Endothelial cell of umbilical vein (primary cell): ENCODE results near the gene COL9A3. TPM values are rescaled to one million over a fixed set of nuclear protein-coding genes. Genes with fewer than 3 reads are reported as not detected.

ENCODE experiments used
- BruUV-seq: library from RNA; stranded (reverse); fragments of 400-500 nt; replicated peaks from 2 replicates; lab custom pipeline; 2021; lab: Mats Ljungman, UMichigan
- CTCF ChIA-PET: fragments of 300-600, 350-600 bp; sonication (Branson Sonifier 250); formaldehyde crosslinking; loops from one replicate; lab custom pipeline; 2021; ENCODE audit warnings: antibody characterized with exemption, inconsistent platforms; lab: Charles Lee
- POLR2A ChIA-PET: fragments of 300-600, 350-600 bp; sonication (Branson Sonifier 250); formaldehyde crosslinking; loops from one replicate; lab custom pipeline; 2021; ENCODE audit warnings: antibody characterized with exemption, inconsistent platforms; lab: Charles Lee
- DNase-seq: peaks from one replicate; pipeline ENCODE4 v3.0.0-alpha.2; 2011; ENCODE audit warnings: low read depth, low spot score
- FAIRE-seq: peaks from 2 replicates; lab custom pipeline; 2011; peaks lifted over from hg19 to GRCh38; lab: Jason Lieb, UNC
- H2AFZ ChIP-seq: 2 replicates; pipeline ENCODE4 v1.6.0; 2012; ENCODE audit warnings: low read depth, low read length, control low read depth, inconsistent platforms
- H3K27ac ChIP-seq: 2 replicates; pipeline ENCODE4 v1.5.1; 2011; ENCODE audit warnings: low read depth, mild to moderate bottlenecking, control low read depth, low read length, moderate library complexity; ENCODE audit not compliant: insufficient read depth
- H3K27me3 ChIP-seq, 2 experiments: 2 replicates each; pipeline versions ENCODE4 v1.6.0 to v1.6.1; 2011; ENCODE audit warnings: low read length in 2 of 2, mixed read lengths in 1 of 2; ENCODE audit not compliant: control insufficient read depth in 2 of 2, insufficient read depth in 2 of 2
- H3K36me3 ChIP-seq, 2 experiments: 2 replicates in 1 of 2; 3 replicates in 1 of 2; pipeline ENCODE4 v1.5.1; 2011; ENCODE audit warnings: low read length in 2 of 2, mild to moderate bottlenecking in 1 of 2, moderate library complexity in 1 of 2; ENCODE audit not compliant: control insufficient read depth in 2 of 2, insufficient read depth in 2 of 2; ENCODE audit errors: extremely low read depth in 1 of 2
- H3K4me1 ChIP-seq: 3 replicates; pipeline ENCODE4 v1.5.1; 2011; ENCODE audit warnings: mild to moderate bottlenecking, low read length; ENCODE audit not compliant: control insufficient read depth, insufficient read depth; ENCODE audit errors: extremely low read depth
- H3K4me2 ChIP-seq: 2 replicates; pipeline ENCODE4 v1.6.1; 2011; ENCODE audit warnings: low read length, control low read depth, mixed read lengths; ENCODE audit not compliant: insufficient read depth
- H3K4me3 ChIP-seq, 3 experiments: fragments of 200-600 bp in 1 of 3; sonication (generic), shearing (Covaris generic) in 1 of 3; replicated peaks in 1 of 3; 2 replicates each; pipeline ENCODE4 v1.5.1; 2011 to 2016; ENCODE audit warnings: control low read depth in 3 of 3, low read length in 3 of 3, mild to moderate bottlenecking in 2 of 3, inconsistent platforms in 1 of 3, low read depth in 1 of 3, moderate library complexity in 1 of 3; ENCODE audit not compliant: insufficient read depth in 1 of 3
- H3K79me2 ChIP-seq: 2 replicates; pipeline ENCODE4 v1.6.0; 2012; ENCODE audit warnings: low read length, inconsistent platforms; ENCODE audit not compliant: control insufficient read depth, insufficient read depth
- H3K9ac ChIP-seq: replicated peaks from 2 replicates; pipeline ENCODE3; 2011; ENCODE audit warnings: low read length, control low read depth; ENCODE audit not compliant: insufficient read depth; ENCODE audit errors: extremely low read depth
- H3K9me1 ChIP-seq: replicated peaks from 3 replicates; pipeline ENCODE4 v1.6.0; 2011; ENCODE audit warnings: mild to moderate bottlenecking, low read length; ENCODE audit not compliant: control insufficient read depth, insufficient read depth; ENCODE audit errors: extremely low read depth
- H3K9me3 ChIP-seq: replicated peaks from 2 replicates; pipeline ENCODE4 v1.5.1; 2012; ENCODE audit warnings: low read length, inconsistent platforms; ENCODE audit not compliant: control insufficient read depth, insufficient read depth
- H4K20me1 ChIP-seq: replicated peaks from 2 replicates; pipeline ENCODE3; 2011; ENCODE audit warnings: mild to moderate bottlenecking, low read length; ENCODE audit not compliant: control insufficient read depth, insufficient read depth; ENCODE audit errors: extremely low read depth
- EZH2 ChIP-seq: IDR thresholded peaks from 2 replicates; pipeline ENCODE4 v1.6.1; 2012; ENCODE audit warnings: borderline replicate concordance, low read depth, mild to moderate bottlenecking, moderate library complexity, low read length, inconsistent platforms; ENCODE audit not compliant: severe bottlenecking
- FOS ChIP-seq: IDR thresholded peaks from 2 replicates; pipeline ENCODE4 v1.6.1; 2011; ENCODE audit warnings: mild to moderate bottlenecking, low read length, moderate library complexity, borderline replicate concordance; ENCODE audit not compliant: insufficient read depth
- GATA2 ChIP-seq: IDR thresholded peaks from 2 replicates; pipeline ENCODE4 v1.7.0; 2011; ENCODE audit warnings: low read depth, mild to moderate bottlenecking, moderate library complexity, mixed read lengths, low read length; ENCODE audit not compliant: insufficient read length, insufficient read depth
- JUN ChIP-seq: IDR thresholded peaks from 2 replicates; pipeline ENCODE4 v1.6.1; 2011; ENCODE audit warnings: borderline replicate concordance, low read depth; ENCODE audit not compliant: insufficient read length, insufficient read depth
- MYC ChIP-seq: IDR thresholded peaks from one replicate; pipeline ENCODE4 v1.6.1; 2011; ENCODE audit warnings: mild to moderate bottlenecking, low read depth, low read length
- POLR2A ChIP-seq: IDR thresholded peaks from 2 replicates; pipeline ENCODE4 v1.6.1; 2012; ENCODE audit warnings: low read depth, mild to moderate bottlenecking, control low read depth, low read length
- POLR2AphosphoS5 ChIP-seq: IDR thresholded peaks from 2 replicates; pipeline ENCODE4 v1.6.1; 2012; ENCODE audit warnings: low read depth, mild to moderate bottlenecking, control low read depth, low read length, moderate library complexity; ENCODE audit not compliant: insufficient read depth
- dilution Hi-C: fragments of 300-500 bp; cut with MboI; formaldehyde crosslinking; loops from one replicate; pipeline ENCODE4 v1.15.0; 2019; ENCODE audit warnings: low sequenced_read_pairs; ENCODE audit not compliant: extremely low pct_ligation_motif_present
- intact Hi-C: fragments of 100-400 bp; cut with micrococcal nuclease; formaldehyde crosslinking; loops from one replicate; pipeline ENCODE4 v1.10.0; 2022
- polyA plus RNA-seq, 4 experiments: library from polyadenylated mRNA; depleted of rRNA in 3 of 4; stranded (reverse) in 3 of 4; unstranded in 1 of 4; fragments of >200 nt; gene quantifications; 2 replicates each; pipeline versions ENCODE4 v1.2.1 to v1.2.3, GENCODE V29; 2011 to 2012; ENCODE audit warnings: missing spikeins in 1 of 4
- total RNA-seq: library from RNA; stranded (reverse); gene quantifications from 2 replicates; pipeline ENCODE4 v1.2.3, GENCODE V29; 2021
- TF ChIP-seq, protein P1 (sequence below): IDR thresholded peaks from 2 replicates; pipeline ENCODE4 v1.6.1; 2011; ENCODE audit not compliant: insufficient read depth, insufficient read length
- TF ChIP-seq, protein P2 (sequence below), 2 donors: IDR thresholded peaks; 1 replicate in 1 of 2; 2 replicates in 1 of 2; pipeline ENCODE4 v1.5.1; 2011; ENCODE audit warnings: low read length in 2 of 2, mild to moderate bottlenecking in 2 of 2, moderate library complexity in 2 of 2, control low read depth in 1 of 2, inconsistent platforms in 1 of 2, low read depth in 1 of 2; ENCODE audit not compliant: insufficient read depth in 1 of 2; ENCODE audit errors: extremely low read depth in 1 of 2

The COL9A3 gene
- total and polyA plus RNA-seq, 2 donors (not counting 3 experiments of a cell fraction or from before 2014, with no cell fraction given): 0.46 to 0.60 TPM

DNA sequence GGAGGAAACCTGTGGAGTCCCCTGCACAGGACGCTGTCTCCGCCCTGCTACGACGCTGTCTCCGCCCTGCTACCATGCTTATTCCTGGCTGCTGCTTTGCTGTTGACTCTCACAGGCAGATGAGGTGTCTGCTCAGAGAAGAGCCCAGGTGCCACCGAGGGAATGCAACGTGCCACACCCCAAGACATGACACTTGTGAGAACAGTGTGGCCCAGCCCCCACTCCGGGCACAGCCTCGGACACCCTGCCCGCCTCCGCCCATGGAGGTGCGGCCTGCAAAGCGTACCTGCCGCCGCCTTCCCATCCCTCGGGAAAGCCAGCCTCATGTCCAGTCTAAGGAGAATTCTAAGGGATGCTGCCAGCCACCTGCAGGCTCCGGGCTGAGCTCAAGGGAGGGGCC is 36.2 kb upstream of the COL9A3 start:
- no peaks in the 10 kb centered on the region for H3K9me1 ChIP-seq
- dilution Hi-C loops (no loop called here), intact Hi-C loops (no loop called here)
- TF ChIP-seq, protein P1, sequence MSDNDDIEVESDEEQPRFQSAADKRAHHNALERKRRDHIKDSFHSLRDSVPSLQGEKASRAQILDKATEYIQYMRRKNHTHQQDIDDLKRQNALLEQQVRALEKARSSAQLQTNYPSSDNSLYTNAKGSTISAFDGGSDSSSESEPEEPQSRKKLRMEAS: no peak
- TF ChIP-seq JUN (no peak), POLR2A (no peak), MYC (no peak), FOS (no peak), GATA2 (no peak), POLR2AphosphoS5 (no peak), EZH2 (no peak)
- TF ChIP-seq, protein P2, sequence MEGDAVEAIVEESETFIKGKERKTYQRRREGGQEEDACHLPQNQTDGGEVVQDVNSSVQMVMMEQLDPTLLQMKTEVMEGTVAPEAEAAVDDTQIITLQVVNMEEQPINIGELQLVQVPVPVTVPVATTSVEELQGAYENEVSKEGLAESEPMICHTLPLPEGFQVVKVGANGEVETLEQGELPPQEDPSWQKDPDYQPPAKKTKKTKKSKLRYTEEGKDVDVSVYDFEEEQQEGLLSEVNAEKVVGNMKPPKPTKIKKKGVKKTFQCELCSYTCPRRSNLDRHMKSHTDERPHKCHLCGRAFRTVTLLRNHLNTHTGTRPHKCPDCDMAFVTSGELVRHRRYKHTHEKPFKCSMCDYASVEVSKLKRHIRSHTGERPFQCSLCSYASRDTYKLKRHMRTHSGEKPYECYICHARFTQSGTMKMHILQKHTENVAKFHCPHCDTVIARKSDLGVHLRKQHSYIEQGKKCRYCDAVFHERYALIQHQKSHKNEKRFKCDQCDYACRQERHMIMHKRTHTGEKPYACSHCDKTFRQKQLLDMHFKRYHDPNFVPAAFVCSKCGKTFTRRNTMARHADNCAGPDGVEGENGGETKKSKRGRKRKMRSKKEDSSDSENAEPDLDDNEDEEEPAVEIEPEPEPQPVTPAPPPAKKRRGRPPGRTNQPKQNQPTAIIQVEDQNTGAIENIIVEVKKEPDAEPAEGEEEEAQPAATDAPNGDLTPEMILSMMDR (IDR thresholded peaks at IDR 0.05; ENCODE audit: extremely low read depth in 1 of 2, insufficient read depth in 1 of 2, low read depth in 1 of 2, low read length in 2 of 2): no peak
- no peaks in the 10 kb centered on the region for H3K27me3 ChIP-seq
- CTCF ChIA-PET: no interaction called here
- no peak overlapping the region for H2AFZ ChIP-seq
- H3K4me2 ChIP-seq: no peak overlapping the region
- no peaks in the 10 kb centered on the region for H3K79me2 ChIP-seq
- POLR2A ChIA-PET: no interaction called here
- H3K27ac ChIP-seq: no peak overlapping the region
- H3K36me3 ChIP-seq: no peaks in the 10 kb centered on the region
- H3K9me3 ChIP-seq: no peaks in the 10 kb centered on the region
- H4K20me1 ChIP-seq: no peaks in the 10 kb centered on the region
- no TSS peak for BruUV-seq
- DNase-seq (no peak), FAIRE-seq (no peak)
- H3K9ac ChIP-seq: no peak overlapping the region
- H3K4me3 ChIP-seq: no peak overlapping the region
- peaks cover 5% of the 10 kb centered on the region for H3K4me1 ChIP-seq
